ENCODE measurements around the gene RASAL2. TPM values are rescaled to one million over a fixed set of nuclear protein-coding genes. Genes with fewer than 3 reads are reported as not detected.

RASAL2 gene
- polyA plus RNA-seq, 1 experiment: 21.4 TPM

DNA sequence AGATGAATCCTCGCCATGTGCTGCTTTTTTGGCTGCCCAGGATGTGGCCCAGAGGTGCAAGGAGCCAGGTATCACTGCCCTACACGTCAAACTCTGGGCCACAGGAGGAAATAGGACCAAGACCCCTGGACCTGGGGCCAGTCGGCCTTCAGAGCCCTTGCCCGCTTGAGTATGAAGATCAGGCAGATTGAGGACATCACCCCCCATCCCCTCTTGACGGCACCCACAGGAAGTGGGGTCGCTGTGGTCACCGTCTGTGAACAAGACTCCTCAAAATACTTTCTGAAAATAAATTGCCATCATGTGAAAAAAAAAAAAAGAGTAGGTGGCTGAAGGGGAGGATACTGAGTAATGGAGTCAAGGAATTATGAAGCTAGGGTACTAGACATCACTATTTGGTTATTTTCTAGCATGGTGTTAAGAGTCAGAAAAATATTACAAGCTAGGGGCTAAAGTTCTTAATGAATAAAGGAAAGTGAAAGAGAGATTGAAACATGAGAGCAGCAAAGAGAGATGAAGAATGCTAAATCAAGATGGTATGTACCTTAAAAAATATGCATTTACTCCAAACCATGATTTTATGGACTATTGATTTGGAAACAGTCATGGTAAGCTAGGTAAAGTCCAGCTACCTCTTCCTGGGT, 318.0 kb downstream of the RASAL2 start:
- H3K27me3 ChIP-seq (ENCODE audit: control insufficient read depth, insufficient read depth, low read length): no peaks in the 10 kb centered on the region
- no peak overlapping the region for H3K27ac ChIP-seq (ENCODE audit: low read depth, low read length)
- TF ChIP-seq, protein P1, sequence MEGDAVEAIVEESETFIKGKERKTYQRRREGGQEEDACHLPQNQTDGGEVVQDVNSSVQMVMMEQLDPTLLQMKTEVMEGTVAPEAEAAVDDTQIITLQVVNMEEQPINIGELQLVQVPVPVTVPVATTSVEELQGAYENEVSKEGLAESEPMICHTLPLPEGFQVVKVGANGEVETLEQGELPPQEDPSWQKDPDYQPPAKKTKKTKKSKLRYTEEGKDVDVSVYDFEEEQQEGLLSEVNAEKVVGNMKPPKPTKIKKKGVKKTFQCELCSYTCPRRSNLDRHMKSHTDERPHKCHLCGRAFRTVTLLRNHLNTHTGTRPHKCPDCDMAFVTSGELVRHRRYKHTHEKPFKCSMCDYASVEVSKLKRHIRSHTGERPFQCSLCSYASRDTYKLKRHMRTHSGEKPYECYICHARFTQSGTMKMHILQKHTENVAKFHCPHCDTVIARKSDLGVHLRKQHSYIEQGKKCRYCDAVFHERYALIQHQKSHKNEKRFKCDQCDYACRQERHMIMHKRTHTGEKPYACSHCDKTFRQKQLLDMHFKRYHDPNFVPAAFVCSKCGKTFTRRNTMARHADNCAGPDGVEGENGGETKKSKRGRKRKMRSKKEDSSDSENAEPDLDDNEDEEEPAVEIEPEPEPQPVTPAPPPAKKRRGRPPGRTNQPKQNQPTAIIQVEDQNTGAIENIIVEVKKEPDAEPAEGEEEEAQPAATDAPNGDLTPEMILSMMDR (IDR thresholded peaks at IDR 0.05; ENCODE audit: low read depth, low read length): no peak
- no peak overlapping the region for H3K4me3 ChIP-seq (ENCODE audit: low read depth, low read length)
- DNase-seq (ENCODE audit: low read depth, low spot score): no peak
- POLR2A ChIA-PET: interaction anchor here (0.6 kb wide), 1 partner anchor 98 kb away, joined by 3 read pairs; no protein-coding TSS in a partner anchor
- no peaks in the 10 kb centered on the region for H3K9me3 ChIP-seq (ENCODE audit: control insufficient read depth, insufficient read depth, low read length)
- CTCF ChIA-PET: interaction anchor here (0.6 to 1.0 kb wide), 3 partner anchors 90 to 108 kb away, joined by 4 to 6 read pairs (median 6); no protein-coding TSS in a partner anchor

DNA sequence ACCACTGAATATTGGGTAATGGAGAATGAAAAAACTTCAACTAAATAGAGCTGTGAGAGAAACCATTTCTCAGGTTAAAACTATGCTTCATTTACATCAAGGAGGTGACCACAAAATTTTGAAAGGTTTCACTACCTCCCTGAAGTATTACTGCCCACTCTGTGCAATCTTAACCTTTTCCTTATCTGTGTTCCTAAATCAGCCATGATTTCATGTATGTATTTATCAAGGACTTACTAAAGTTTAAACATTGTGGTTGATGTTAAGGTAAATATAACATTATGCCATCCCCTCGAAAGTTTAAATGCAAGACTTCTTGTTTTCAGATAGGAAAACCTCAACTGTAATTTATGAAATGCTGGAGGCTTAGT, 318.5 kb downstream of the RASAL2 start:
- Histone ChIP-seq H3K27ac (ENCODE audit: low read depth, low read length) (no peak overlapping the region), H3K27me3 (ENCODE audit: control insufficient read depth, insufficient read depth, low read length) (no peaks in the 10 kb centered on the region), H3K4me3 (ENCODE audit: low read depth, low read length) (no peak overlapping the region), H3K9me3 (ENCODE audit: control insufficient read depth, insufficient read depth, low read length) (no peaks in the 10 kb centered on the region)
- DNase-seq (ENCODE audit: low read depth, low spot score): no peak
- ChIA-PET CTCF (interaction anchor here (0.6 to 1.0 kb wide), 3 partner anchors 90 to 108 kb away, joined by 4 to 6 read pairs (median 6); no protein-coding TSS in a partner anchor), POLR2A (interaction anchor here (0.6 to 0.7 kb wide), 2 partner anchors 89 to 98 kb away, joined by 3 read pairs; no protein-coding TSS in a partner anchor)
- TF ChIP-seq, protein P1 (IDR thresholded peaks at IDR 0.05; ENCODE audit: low read depth, low read length): no peak

DNA sequence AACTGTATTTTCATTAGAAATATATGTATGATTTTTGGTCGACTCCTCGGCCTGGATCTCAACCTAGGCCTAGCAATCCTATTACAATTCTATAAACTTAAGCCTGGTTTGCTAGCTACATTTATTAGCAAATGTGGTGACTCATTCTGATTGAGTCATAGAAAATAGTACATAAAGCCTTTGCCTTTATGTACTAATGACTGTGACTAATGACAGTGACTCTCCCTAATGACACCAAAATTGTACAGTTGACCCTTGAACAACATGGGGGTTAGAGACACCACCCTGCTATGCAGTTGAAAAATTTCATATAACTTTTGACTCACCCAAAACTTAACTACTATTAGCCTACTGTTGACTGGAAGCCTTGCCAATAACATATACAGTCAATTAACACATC, 324.0 kb downstream of the RASAL2 start:
- POLR2A ChIA-PET: no interaction called here
- Histone ChIP-seq H3K27ac (ENCODE audit: low read depth, low read length) (no peak overlapping the region), H3K9me3 (ENCODE audit: control insufficient read depth, insufficient read depth, low read length) (no peaks in the 10 kb centered on the region), H3K4me3 (ENCODE audit: low read depth, low read length) (no peak overlapping the region), H3K27me3 (ENCODE audit: control insufficient read depth, insufficient read depth, low read length) (no peaks in the 10 kb centered on the region)
- DNase-seq (ENCODE audit: low read depth, low spot score): peak; percentile 20
- TF ChIP-seq, protein P1 (IDR thresholded peaks at IDR 0.05; ENCODE audit: low read depth, low read length): no peak
- CTCF ChIA-PET: interaction anchor here (1.5 kb wide), 1 partner anchor 84 kb away, joined by 3 read pairs; no protein-coding TSS in a partner anchor

DNA sequence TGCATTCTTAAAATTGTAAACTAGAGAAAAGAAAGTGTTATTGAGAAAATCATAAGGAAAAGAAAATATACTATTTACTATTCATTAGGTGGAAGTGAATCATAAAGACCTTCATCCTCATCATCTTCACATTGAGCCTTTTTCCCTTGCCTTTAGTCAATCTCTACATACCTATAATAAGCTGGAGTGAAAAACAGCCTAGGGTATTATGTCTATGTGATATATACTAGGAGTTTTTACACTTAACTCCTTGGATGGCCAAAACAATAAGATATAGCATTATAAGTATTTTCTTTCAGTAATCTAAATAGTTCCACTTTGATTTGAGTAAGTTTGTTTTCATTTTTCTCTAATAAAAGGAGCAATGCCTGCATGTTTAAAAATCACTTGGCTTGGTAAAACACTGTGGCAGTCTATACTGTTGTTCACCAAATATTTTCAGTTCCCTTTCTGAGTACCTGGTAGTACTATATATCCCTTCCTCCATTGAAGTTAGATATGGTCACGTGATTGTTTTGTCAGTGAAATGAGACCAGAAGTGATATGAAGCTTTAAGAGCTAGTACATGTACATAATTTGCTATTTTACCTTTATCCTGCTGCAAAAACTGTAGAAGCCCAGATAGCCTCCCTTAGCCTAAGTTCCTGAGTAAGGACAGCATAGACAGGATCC, 324.5 kb downstream of the RASAL2 start:
- no peak overlapping the region for H3K4me3 ChIP-seq (ENCODE audit: low read depth, low read length)
- TF ChIP-seq, protein P1 (IDR thresholded peaks at IDR 0.05; ENCODE audit: low read depth, low read length): no peak
- DNase-seq (ENCODE audit: low read depth, low spot score): no peak
- CTCF ChIA-PET: interaction anchor here (1.5 kb wide), 1 partner anchor 84 kb away, joined by 3 read pairs; no protein-coding TSS in a partner anchor
- H3K27me3 ChIP-seq (ENCODE audit: control insufficient read depth, insufficient read depth, low read length): no peaks in the 10 kb centered on the region
- POLR2A ChIA-PET: no interaction called here
- H3K9me3 ChIP-seq (ENCODE audit: control insufficient read depth, insufficient read depth, low read length): no peaks in the 10 kb centered on the region
- no peak overlapping the region for H3K27ac ChIP-seq (ENCODE audit: low read depth, low read length)

DNA sequence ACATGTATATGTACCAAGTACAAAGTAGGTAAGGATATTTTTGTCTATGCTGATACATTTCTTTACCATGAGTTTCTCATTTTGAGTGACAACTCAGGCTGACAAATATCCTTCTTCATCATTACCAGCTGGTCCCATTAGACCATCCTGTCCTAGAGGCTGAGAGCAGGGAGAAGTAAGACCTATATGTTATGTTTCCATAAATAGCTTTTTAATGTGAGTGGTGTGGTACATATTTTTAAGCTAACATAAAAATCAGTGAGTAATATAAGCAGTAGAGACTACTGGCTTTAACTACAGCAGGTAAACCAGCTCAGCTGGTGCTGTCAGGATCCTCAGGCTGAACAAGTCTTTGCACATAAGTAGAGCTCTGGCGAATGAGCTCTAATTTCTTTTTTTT, 340.5 kb downstream of the RASAL2 start:
- H3K27ac ChIP-seq (ENCODE audit: low read depth, low read length): no peak overlapping the region
- TF ChIP-seq, protein P1 (IDR thresholded peaks at IDR 0.05; ENCODE audit: low read depth, low read length): no peak
- H3K4me3 ChIP-seq (ENCODE audit: low read depth, low read length): no peak overlapping the region
- no peaks in the 10 kb centered on the region for H3K27me3 ChIP-seq (ENCODE audit: control insufficient read depth, insufficient read depth, low read length)
- ChIA-PET CTCF (interaction anchor here (0.5 to 1.4 kb wide), 6 partner anchors 31 to 568 kb away, joined by 3 to 7 read pairs (median 3); no protein-coding TSS in a partner anchor), POLR2A (interaction anchor here (0.7 kb wide), 1 partner anchor 21 kb away, joined by 3 read pairs; no protein-coding TSS in a partner anchor)
- no peaks in the 10 kb centered on the region for H3K9me3 ChIP-seq (ENCODE audit: control insufficient read depth, insufficient read depth, low read length)
- DNase-seq (ENCODE audit: low read depth, low spot score): no peak

Measured in AG04450 (cell line).